RCC 7860 (cell line): ENCODE data around the gene C4orf54.

Experiments used
- DNase-seq: peaks from one replicate; pipeline ENCODE4 v3.0.0-alpha.2; 2015; ENCODE audit warnings: low spot score
- FAIRE-seq: peaks from 2 replicates; lab custom pipeline; 2012; peaks lifted over from hg19 to GRCh38; lab: Jason Lieb, UNC

Gene C4orf54

DNA sequence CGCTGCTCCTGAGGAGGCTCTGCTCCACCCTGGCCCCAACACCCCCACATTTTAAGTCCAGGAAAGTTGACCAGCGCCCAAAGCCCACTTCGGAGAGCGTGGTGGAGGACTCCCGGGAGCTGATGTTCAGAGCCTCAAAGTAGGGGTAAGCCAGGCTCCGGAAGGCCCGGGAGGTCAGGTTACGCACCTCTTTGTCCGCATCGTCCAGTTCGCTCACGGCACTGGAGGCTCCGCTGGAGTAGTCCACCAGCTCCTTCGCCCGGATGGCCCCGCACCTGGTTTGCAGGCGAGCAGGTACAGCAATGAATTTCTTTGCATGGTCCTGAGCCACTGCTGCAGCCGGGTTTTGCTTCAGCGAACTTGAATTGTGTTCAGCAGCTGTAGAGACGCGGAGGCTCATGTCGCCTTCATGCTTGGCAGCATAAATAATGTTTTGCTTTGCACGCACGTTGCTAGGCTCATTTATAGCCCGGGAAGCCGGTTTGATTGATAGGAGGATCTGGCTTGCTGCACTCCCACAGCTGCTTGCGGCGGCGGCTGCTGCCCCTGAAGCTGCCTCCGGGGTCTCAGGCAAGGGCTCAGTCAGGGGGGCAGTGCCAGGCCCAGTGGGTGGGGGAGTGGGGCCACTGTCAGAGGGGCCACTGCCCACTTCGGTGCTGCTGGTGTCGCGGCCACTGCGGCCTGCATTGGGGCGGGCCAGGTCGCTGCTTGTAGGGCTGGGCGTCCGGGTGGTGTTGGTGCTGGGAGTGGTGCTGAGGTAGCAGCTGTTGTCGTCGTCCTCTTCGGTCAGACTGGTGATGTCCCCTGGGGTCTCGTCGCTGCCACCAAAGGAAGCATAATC lies 4.8 kb downstream of the C4orf54 start:
- FAIRE-seq (no peak), DNase-seq (no peak)

DNA sequence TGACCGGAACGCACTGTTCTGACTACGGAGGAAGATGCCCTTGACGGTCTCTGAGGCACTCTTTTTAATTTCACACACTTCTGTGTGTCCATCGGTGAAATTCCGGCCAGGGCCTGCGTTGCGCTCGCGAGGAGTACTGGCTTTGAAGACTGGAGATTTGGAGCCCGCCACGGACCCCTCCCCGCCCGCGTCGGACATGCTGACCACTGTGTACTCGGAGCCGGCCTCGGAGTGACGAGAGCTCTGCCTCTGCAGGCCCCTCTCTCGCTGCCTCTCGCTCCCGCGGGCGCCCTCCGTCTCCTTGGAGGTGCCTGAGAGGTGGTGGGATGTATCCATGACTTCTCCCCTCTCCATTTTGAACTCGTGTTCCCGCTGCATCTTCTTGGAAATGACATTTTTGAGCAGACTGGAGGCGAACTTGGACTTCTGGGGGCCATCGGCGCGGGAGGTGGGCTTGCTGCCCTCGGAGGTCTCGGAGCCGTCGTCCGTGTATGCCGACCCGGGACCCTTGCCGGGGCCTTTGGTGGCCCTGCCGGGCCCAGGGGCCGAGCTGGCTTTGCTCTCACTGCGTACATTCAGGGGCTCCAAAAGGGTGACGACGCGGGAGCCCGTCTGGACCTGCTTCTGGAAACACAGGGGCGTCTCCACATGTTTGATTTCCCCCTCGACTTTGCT lies 5.7 kb downstream of the C4orf54 start:
- DNase-seq: no peak
- no peak for FAIRE-seq

DNA sequence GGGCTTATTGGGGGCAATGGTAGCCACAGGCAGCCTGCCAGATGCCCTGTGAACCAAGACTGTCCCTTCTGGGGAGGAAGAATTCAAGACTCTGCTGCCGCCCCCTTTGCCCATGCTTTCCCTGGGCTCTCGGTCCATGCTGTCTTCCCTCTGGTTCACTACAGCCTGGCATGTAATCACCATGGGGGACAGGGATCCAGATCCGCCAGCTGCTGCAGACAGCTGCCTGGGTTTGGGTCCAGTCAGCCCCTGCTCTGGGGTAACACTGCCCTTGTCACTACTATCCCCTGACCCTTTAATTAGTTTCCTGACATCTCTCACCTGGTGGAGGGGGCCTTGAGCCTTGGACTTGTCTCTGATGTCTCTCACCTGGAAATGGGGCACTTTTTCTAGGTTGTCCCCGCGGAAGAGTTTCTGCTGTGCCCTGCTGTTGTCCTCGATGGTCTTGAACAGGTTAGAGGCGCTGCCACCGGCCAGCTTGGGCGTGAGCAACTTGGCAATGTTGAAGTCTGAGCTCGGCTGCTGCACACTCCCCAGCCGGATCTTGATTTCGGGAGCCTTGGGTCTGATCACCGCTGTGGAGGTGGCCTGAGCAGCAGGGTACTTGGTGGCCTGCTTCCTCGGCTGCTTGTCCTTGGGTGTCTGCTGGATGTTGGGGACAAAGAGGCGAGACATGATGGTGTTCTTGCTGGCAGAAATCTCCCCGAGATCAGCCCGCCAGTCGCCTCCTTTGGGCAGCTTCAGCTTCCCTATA lies 6.4 kb downstream of the C4orf54 start:
- FAIRE-seq: no peak
- no peak for DNase-seq

DNA sequence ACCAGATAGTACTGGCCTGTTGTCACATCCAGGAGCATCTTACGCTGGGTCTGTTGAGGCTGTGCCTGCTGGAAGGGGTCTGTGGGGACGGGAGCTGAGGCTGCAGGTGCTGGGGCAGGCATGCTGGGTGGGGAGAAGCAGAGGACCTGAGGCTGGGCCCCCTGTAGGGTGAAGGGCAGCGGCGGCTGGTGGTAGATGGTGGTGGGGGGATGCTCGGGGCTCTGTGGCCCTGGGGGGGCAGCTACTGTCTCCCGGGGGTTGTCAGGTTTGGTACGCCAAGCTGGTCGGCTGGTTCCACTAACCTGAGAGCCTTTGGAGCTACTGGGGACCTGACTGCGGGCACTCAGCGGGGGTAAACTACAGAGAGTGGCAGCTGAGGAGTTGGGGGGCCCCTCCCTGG lies 7.8 kb downstream of the C4orf54 start:
- FAIRE-seq: no peak
- DNase-seq: no peak

DNA sequence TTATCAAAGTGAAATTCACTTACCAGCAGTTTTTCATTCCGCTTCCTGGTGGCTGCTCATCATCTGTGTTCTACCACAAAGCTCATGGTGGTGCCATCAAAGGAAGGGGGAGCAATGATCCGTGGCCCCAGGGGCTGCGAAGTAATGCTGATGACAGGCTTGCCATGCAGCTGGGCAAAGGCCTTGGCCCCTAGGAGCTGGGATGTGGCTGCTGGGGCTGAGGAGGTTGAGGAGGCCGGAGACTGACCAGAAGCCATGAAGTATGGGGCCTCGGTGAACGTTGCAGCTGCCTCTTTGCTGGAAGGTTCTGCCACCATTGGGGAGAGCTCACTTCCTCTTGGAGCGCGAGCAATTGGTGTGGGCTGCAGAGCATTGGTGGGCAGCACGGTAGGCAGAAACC lies 8.4 kb downstream of the C4orf54 start:
- FAIRE-seq: no peak

DNA sequence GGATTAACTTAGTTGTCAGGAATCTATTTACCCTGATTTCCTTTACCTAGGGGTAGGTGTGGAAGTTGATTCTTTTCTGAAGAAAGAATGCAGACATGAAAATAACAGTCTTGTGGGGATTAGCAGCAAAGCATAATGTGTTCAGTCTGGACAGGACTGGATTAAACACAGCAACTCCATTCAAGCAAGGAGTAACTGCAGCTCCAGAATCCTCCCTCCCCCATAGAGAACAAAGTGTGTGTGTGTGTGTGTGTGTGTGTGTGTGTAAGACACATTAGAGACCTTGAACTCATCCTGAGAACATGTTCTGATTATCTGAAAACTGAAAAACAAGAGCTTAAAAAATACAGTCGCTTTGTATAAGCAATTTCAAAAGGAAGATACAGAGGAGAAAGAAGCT lies 9.3 kb downstream of the C4orf54 start:
- DNase-seq: no peak
- no peak for FAIRE-seq

More for the DNA sequence above, 8.4 kb downstream of the C4orf54 start:
- DNase-seq: no peak

DNA sequence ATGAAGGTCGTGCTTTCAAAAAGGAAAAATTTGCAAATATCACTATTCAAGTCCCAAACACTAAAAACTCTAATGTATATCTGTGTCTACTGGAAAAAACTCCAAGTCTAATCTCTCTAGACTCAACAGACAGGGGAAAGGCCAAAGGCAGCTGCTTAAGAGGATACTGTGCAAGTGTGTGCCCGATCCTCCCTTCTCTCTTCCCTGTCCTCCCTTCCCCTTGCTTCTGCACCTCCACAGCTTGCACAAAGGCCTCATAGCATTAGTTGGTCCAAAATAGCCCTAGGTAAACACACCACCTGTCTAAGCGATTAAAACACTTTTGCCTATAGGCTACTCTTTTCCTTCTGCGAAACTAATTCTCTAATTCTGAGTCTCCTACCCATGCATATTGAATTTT lies 10.6 kb downstream of the C4orf54 start:
- DNase-seq: no peak
- no peak for FAIRE-seq

DNA sequence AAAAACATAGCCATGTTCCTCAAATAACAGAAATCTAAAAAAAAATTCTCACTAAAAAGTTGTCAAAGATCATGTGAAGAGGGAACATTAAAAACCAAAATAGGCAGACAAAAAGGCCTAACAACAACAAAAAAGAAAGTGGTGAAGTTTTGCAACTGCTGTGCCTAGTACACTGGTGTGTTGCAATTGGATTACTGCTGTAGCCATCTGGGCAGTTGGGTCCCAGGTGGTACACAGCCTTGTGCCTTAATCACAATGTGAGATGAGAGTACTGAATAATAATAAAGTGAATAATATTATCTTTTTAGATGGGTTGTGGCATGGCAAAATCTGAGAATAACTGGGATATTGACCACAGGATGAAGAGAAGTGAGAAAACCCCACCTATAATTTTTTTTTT lies 12.0 kb downstream of the C4orf54 start:
- FAIRE-seq (no peak), DNase-seq (no peak)

DNA sequence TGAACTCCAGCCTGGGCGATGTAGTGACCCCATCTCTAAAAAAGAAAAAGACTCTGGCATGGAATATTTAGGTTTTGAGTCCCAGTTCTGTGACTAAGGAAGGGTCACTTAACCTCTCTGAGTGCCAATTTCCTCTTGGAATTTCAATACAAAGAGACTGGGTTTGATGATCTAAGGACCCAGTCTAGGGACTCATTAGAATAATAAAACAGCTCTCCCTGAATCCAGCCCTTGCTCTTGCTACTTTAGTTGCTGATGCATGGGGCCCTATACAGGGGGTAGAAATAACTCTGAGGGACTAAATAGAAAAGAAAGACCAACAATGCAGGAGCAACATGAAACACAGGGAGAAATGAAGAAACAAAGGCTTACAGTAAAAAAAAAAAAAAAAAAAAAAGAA lies 12.6 kb downstream of the C4orf54 start:
- no peak for FAIRE-seq
- DNase-seq: no peak

DNA sequence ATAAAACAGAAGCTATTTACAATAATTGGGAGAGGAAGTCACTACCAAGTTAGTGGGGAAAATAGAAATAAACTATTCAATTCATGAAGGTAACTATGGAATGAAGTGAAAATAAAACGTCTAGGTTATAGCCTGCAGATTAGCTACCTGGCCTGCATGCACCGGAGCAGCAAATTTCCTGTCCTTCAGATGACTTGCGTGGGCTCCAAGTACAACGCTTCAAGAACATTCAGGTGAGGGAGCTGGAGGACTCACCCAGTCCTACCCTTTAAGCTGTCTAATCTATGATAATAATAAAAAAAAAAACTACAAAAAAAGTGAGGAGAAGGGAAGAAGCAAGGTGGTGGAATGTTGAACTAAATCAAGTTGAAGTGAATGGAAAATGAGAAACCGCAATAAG lies 13.2 kb downstream of the C4orf54 start:
- FAIRE-seq (no peak), DNase-seq (no peak)

DNA sequence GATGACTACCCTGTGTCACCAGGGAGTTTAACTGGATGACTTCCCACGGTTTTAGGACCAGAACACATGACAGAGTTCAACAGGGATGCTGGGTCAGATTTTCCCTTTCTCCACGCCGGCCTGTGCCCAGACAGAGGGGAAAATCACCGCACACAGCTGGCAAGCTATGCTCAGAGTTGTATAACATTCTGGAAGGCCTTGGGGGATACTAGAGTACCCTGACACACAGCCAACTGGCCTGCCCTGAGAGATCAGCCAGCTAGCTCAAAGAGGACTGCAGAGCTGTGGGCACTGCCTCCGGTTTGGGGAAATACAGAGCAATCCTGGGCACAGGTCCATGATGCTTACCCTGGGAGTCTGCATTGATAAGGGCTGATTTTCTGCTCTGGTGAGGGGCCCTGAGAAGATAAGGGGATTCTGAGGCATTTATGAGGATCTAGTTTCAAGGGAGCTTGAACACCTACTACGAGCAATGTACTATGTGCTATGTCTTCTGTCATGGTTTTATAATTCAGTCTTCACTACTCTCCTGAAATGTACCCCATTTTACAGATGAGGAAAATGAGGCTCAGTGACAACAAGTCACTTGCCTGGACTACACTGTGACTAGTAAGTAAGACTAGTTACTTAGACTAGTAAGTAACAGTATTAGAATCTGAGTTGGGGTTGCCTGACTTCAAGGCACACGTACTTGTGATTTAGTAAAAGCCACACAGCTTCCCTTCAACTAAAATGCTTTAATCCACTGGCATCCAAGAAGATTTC lies 14.7 kb downstream of the C4orf54 start:
- FAIRE-seq: no peak
- DNase-seq: no peak

DNA sequence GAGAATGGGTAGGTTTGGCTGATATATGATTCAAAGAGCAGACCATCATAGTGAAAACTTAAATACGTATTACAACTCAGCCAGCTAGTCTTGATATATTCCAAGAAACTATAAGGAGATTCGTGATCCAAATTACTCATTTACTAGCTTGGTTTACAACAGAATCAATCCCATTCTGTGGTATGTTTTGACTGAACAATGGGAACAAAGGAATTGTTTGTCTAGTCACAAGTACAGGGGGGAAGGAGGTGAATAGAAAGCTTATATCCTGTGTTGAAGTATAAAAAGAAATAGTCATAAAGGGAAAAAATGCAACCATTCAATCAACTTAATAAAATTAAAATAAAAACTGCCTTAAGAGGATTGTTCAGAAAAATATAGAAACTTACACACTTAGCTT lies 17.0 kb downstream of the C4orf54 start:
- DNase-seq (no peak), FAIRE-seq (no peak)

DNA sequence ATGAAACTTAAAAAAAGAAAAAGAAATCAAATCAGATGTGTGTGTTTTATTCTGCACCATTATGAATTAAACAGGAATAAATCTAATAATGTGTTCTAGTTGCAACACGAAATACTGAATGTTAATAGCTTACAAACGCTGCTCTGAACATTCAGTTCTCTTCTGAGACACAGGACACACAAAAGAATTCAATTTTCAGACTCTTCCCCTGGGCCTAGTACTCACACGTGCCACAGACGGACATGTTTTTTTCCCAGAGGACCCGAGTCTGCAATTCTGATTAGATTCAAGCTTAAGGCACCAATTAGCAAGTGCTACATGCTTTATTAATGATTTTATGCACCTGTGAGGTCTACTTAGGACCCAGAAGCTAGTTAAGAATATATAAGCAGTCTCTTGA lies 20.5 kb downstream of the C4orf54 start:
- no peak for FAIRE-seq
- DNase-seq: no peak

DNA sequence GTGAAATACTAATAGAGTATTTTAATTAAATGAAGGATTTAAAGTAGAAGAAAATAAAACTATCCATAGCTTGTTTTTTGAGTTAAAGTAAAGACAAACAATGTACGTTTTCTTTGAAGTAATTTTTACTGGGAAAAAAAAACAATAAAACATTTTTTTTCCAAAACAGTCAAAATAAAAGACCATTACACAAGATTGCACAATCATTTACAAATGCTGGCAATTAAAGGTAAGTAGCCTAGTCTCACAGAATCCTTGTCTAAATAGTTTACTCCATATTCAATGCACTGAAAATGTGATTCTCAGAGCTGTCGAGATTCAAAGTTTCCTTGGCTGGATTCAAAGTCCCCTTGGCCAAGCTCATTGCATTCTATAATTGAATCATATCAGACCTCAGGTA lies 21.2 kb downstream of the C4orf54 start:
- FAIRE-seq (no peak), DNase-seq (no peak)

DNA sequence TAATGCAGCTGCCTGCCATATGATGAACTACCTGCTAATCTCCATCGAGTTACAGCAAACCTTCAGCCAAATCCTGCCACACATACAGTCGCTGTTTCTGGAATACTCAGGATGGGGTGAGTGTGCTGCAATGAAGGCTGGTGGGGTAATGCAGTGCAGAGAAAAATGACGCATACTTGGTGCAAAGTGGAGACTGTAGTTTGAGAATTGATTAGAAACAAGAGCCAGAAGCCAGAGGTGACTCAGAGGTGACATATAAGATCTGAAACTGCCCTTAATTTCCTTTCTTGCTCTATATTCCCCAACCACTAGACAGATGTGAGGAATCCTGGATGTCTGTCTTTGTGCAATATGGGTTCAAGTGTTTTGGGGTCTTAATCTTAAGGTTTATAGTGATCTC lies 22.0 kb downstream of the C4orf54 start:
- DNase-seq (no peak), FAIRE-seq (no peak)

DNA sequence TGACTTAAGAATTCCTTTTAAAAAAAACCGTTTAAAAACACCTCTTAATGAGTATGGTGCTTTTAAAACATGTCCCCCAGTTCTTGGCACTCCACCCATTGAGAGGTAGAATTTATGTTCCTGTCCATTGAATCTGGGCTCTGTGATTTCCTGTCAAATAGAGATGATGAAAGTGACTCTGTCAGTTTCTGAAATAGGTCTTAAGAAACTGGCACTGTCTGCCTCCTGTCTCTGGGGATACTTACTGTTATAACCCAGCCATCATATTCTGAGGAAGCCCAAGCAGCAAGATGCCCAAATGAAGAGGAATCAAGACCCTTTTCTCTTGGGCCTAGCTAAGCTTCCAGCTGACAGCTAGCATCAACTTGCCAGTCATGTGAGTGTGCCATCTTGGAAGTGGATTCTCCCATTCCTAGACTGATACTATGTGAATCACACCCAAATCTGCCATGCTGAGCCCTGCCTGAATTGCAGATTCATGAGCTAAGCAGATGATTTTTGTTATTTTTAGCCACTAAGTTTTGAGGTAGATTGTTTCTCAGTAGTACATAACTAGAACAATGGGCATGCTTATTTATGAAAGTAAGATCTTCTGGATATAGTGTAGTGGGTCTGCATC lies 22.8 kb downstream of the C4orf54 start:
- no peak for FAIRE-seq
- DNase-seq: no peak

DNA sequence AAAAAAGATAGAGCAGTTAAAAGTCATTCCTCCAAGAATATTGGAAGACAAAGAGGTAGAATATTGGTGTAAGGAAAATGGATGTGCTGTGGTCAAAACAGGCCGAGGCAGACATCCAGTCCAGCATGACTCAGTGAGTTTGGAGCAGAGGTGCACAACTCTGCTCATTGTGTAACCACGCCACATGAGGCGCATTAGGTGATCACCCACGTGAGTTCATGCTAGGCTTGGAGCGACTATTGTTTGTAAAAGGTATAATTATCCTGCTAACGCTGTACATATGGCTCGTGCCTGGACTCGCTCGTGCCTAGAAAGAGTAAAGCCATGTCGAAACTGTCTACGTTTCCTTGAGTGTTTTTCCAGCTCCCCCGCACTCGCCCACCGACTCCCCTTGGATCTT lies 23.9 kb downstream of the C4orf54 start:
- no peak for DNase-seq
- FAIRE-seq: no peak

DNA sequence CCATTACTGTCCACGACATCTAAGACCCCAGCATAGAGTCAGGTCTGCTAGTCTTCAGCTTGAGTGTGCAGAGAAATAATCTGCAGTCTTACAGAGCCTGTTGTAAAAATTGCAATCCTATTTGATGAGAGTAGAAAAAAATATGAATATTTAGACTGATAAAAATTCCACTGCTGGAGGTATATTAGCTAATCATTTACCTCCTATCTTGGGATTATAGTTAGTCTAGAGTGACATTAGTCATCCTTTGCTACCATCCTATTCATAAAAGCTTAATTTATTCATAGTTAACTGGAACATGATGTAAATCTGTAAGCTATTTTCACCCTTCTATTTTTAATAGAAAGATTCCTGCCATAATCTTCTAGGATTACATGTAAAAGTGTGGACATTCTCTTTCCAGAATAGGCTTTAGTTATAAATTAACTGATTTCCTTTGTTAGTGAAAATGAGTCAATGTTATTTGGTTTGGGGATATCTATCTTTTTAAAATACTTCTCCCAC lies 26.7 kb downstream of the C4orf54 start:
- FAIRE-seq (peak; percentile 63), DNase-seq (peak; percentile 13)

DNA sequence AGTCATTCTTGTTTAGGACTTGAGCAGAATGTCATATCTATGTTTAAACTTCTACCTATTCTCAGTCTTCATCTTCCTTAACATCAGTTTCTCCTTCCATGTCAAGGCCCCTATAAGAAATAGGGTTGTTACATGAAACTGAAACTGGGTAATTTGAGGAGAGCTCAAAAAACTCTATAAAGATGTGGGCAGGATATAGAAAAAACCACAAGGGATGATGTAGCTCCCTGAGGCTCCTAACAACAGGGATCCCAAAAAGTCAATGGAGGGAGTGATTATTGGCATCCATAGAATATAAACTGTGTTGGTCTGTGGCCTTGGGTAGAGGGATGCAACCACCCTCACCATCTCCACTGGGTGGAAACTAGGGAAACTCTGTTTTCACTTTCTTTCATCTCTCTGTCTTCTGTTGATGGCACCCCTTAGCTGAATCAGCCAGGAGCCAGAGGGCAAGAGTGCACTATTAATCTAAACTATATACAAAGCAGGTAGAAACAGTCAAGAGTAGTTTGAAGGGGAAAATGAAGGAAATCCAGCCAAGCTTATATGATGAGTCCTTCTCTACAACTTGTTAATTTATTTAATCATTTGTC lies 27.6 kb downstream of the C4orf54 start:
- FAIRE-seq (no peak), DNase-seq (no peak)

DNA sequence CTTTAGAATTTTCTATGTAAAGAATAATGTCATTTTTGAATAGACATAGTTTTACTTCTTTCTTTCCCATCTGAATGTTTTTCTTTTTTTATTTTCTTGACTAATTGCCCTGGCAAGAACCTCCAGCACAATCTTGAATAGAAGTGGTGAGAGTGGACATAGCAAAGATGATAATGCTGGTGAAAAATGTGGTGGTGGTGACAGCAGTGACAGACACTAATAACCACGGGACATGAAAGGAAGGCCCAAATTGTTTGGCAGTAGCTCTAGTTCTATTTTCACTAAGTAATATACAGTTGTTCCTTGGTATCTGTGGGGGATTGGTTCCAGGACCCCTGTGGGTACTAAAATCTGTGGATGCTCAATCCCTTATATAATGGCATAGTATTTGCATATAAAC lies 29.6 kb downstream of the C4orf54 start:
- DNase-seq (no peak), FAIRE-seq (no peak)
